Stimulated activated CD8-positive, alpha-beta memory T cell treated with anti-CD3 and anti-CD28 coated beads, Interleukin-12 subunit alpha, Interleukin-12 subunit beta, amount 100 ng/mL, for 24 hours (primary cell): ENCODE data around the gene RABL6.
"Not testable (repeated sequence)": the region's sequence is repeated elsewhere in the genome, so short reads cannot be mapped to it uniquely, and the experiment has no call there.

Experiments
- DNase-seq: peaks from one replicate; pipeline ENCODE4 v3.0.0-alpha.2; 2020; ENCODE audit errors: extremely low read depth

Gene RABL6, protein sequence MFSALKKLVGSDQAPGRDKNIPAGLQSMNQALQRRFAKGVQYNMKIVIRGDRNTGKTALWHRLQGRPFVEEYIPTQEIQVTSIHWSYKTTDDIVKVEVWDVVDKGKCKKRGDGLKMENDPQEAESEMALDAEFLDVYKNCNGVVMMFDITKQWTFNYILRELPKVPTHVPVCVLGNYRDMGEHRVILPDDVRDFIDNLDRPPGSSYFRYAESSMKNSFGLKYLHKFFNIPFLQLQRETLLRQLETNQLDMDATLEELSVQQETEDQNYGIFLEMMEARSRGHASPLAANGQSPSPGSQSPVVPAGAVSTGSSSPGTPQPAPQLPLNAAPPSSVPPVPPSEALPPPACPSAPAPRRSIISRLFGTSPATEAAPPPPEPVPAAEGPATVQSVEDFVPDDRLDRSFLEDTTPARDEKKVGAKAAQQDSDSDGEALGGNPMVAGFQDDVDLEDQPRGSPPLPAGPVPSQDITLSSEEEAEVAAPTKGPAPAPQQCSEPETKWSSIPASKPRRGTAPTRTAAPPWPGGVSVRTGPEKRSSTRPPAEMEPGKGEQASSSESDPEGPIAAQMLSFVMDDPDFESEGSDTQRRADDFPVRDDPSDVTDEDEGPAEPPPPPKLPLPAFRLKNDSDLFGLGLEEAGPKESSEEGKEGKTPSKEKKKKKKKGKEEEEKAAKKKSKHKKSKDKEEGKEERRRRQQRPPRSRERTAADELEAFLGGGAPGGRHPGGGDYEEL

DNA sequence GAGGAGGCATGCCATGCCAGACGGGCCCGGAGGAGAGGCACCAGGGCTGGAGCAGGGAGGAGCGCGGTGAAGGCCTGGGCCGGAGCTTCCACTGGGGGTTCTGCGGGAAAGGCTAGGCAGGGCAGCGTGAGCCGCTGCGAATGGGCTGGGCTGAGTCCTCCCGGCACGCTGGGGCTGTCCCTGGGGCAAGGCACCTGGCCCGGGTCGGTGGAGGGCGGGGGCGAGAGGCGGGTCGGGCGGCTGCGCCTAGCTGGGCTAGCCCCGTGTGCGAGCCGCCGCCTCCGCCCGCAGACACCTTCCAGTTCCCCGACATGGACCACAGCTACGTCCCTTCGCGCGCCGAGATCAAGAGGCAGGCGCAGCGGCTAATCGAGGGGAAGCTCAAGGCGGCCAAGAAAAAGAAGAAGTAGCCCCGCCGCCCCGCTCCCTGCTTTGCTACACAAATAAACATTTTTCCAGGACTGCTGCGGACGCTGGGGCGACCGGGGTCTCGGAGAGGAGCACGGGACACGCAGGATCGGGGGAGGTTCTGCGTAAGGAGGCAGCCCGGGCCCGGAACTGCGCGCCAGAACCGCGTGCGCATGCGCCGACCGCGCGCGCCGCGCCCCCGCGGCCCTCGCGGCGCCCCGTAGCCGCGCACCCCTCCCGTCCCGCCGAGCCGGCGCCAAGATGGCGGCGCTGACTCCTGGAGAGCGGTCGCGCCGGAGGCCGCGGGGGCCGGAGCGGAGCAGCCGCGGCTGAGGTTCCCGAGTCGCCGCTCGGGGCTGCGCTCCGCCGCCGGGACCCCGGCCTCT is at the start of gene RABL6:
RABL6 (plus strand) TSS at position 668 of the 794 bp plus-strand sequence. CDS start 249 bp downstream, outside the sequence.
- DNase-seq, result peak; percentile 58

GRCh38 chr9:136759001-136759400 is 48.7 kb upstream of the RABL6 start:
- DNase-seq, result no peak

GRCh38 chr9:136759436-136760325 is 48.1 kb upstream of the RABL6 start:
- DNase-seq, result no peak

- no peak for DNase-seq
Measured at GRCh38 chr9:136760424-136760823, 47.3 kb upstream of the RABL6 start.

- not testable (repeated sequence) for DNase-seq
Measured at GRCh38 chr9:136760834-136761544, 46.8 kb upstream of the RABL6 start.

- DNase-seq, result no peak
Measured at GRCh38 chr9:136761545-136761981, 46.2 kb upstream of the RABL6 start.

DNA sequence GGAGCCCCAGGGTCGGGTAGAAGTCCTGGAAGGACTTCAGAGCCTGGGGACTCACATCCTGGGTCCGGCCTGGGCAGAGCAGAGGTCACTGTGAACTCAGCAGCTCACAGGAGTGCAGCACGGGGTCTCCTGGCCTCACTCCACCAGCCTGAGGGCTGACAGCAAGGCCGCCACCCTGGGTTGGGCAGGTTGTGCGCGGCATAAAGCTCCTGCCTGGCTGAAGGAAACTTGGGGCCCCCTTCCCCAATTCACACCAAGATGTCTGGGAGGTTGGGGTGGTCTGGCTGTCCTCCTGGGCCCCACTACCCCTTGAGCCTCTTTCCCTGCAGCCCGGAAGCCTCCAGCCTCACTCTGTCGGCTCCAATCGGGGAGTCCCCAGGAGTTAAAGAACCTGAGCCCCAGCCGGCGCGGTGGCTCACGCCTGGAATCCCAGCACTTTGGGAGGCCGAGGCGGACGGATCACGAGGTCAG is 45.5 kb upstream of the RABL6 start:
- no peak for DNase-seq

DNA sequence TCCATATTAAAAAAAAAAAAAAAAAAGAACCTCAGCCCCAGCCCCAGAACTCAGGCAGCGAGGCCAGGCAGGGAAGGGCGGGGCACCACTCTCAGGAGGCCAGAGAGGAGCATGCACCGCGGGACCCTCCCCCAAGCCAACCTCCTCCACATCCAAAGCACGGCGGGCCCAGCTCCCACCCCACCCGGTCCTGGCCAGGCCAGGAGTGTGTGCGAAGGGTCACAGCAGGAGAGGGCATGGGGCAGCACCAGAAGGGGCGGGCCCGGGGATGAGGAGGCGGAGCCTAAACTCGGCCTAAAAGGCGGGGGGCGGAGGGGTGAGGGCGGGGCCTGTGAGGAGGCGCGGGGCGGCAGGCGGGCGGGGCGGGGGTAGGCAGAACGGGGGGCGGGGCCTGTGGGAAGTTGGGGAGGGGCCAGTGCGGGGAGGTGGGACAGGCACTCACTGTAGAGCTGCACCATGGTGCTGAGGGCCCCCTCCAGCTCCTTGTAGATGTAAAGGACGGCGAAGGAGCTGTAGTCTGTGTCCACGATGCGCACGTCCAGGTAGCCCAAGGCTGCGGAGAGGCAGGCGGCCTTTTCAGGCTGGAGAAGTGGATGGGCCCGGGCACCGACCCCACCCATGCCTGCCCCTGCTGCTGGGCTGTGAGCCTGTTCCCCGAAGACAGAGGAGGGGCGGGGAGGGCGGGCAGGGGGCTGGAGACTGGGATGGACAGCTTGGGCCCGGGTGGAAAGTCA is 44.7 kb upstream of the RABL6 start:
- DNase-seq, result no peak

GRCh38 chr9:136763649-136764035 is 44.1 kb upstream of the RABL6 start:
- DNase-seq, result no peak

DNA sequence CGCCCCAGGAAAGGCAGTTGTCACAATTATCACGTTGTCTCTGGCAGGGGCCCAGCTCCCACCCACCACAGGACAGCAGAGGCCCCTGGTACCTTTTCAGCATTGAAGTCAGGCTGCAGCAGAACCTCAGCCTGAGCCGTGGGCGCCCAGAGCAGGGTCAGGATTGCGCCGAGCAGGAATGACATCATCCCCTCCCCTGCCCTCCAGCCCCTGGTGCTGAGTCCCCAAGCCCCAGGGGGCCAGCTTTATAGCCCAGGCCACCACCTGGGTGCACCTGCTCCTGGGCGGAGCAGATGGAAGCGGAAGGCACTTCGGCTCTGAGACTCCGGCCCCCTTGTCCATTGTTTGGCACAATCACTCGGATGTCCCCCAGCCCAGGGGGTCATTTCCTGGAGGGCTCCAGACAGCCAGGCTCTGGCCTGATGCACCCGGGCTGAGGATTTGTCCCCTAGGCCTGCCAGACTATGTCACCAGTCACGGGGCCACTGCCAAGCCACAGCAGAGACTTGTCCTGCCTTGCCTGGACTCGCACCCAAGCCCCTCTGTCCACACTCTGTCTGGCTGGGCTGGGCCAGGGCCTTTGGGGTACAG is 43.4 kb upstream of the RABL6 start, which contains the start of gene LCN15:
LCN15 (minus strand) TSS at position 218 of the 591 bp plus-strand sequence; CDS start at position 188, 30 bp downstream.
- DNase-seq, result no peak

DNA sequence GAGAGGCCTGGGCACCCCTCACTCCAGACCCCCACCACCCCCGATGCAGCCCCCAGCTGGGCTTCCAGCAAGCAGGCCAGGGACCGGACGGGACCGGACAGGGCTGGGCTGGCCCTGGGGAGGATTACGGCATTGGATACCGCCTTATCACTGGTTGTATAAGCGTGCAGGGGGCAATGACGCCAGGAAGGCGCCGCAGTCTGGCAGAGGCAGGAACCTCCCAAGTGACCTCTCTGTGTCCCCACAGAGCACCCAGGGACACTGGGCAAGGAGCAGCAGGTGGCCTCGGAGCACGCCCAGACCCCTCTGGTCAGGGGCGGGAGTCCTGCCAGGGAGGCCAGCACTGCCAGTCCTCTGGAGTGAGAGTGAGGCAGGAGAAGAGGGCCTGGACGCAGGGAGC is 42.7 kb upstream of the RABL6 start:
- DNase-seq, result no peak

DNA sequence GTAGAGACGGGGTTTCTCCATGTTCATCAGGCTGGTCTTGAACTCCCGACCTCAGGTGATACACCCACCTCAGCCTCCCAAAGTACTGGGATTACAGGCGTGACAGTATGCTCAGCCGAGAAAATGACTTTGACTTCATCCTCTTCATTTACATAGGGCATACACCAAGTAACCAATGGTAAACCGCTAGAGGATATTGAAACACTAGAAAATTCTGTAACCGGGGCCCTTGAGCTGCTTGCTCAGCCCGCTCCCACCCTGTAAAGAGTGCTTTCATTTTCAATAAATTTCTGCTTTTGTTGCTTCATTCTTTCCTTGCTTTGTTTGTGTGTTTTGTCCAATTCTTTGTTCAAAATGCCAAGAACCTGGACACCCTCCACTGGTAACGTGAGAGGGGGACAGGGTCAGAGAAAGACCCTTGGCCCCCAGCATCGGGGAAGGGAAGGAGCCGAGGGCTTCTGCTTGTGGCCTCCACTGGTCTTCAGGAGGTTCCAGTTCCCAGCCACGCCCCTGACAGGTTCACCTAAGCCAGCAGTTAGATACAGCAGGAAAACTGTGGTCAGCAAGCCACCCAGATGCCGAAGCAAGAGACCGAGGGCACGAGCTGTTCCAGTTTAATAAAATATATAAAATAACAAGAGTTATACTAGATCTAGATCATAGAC is 41.9 kb upstream of the RABL6 start:
- DNase-seq, result not testable (repeated sequence)

- not testable (repeated sequence) for DNase-seq
Measured at GRCh38 chr9:136766410-136767120, 41.2 kb upstream of the RABL6 start.

DNA sequence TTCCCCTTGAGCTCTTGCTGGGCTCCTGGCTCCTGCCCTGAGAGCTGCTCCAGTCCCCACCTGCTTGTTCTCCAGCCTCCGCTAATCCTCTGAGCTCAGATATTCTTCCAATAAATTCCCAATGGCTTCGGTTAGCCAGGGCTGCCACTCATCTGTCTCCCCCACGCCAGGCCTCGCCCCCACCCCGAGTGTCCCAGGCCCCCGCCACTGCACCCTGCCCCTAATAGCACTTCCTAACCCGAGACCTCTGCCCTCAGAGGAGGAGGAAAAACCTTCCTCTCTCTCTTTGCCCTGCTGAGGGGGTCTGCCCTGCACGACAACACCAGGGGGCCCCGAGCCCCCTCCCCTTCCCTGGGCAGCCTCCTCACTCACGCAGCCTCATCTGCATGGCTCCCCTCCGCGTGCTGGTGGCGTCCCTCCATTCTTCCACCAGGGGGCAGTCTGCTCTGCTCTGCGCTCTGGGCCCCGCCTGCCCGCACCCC is 38.0 kb upstream of the RABL6 start:
- DNase-seq, result no peak

- DNase-seq, result no peak
Measured at GRCh38 chr9:136771907-136772415, 35.8 kb upstream of the RABL6 start.

DNA sequence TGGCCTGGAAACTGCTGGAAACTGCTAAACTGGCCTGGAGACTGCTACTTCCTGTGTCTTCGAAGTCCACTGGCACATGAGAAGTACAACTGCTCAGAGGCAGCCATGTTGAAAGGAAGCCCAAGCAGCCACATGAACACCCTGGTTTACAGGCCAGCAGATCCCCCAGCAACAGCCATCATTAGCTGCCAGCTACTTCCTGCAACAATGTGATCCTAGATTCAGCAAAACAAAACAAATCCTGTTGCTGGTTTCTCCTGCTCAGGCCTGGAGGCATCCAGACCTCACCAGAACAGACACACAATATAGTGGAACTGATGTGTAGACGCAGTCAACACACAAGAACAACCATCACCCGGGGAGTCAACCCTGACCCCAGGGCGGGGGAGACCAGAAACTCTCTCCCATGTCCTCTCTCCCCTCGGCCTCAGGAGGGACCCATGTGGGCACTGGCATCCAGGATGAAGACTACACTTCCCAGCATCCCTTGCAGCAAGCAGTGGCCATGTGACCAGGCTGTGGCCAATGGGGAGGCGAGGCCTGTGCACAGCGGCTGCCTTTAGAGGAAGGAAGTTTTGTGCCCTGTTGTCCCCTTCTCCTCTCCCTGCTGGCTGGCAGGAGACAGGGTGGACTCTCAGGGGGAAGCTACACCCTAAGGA is 34.2 kb upstream of the RABL6 start:
- no peak for DNase-seq
